Neural cell (in vitro differentiated cells): ENCODE measurements around the gene PCGF5. TPM values are rescaled to one million over a fixed set of nuclear protein-coding genes. Genes with fewer than 3 reads are reported as not detected.
"Not testable (repeated sequence)": the region's sequence is repeated elsewhere in the genome, so short reads cannot be mapped to it uniquely, and the experiment has no call there.

Experiments used
- H2AFZ ChIP-seq: fragments of 200-600, 300-800 bp; sonication (generic), shearing (Covaris generic); 2 replicates; pipeline ENCODE4 v1.6.0; 2014; ENCODE audit warnings: low read depth, mild to moderate bottlenecking, antibody characterized with exemption, low read length, moderate library complexity
- H3F3A ChIP-seq: fragments of 200-600 bp; shearing (Covaris generic); 2 replicates; pipeline ENCODE4 v1.6.1; 2016; ENCODE audit warnings: mild to moderate bottlenecking, moderate library complexity, mixed read lengths, antibody characterized with exemption, low read length; ENCODE audit not compliant: insufficient read depth, poor library complexity, severe bottlenecking
- H3K27ac ChIP-seq: fragments of 200-600, 300-800 bp; sonication (generic), shearing (Covaris generic); 2 replicates; pipeline ENCODE4 v1.5.1; 2014; ENCODE audit warnings: mild to moderate bottlenecking, low read length, moderate library complexity
- H3K27me3 ChIP-seq: fragments of 300-800, 200-600 bp; sonication (generic), shearing (Covaris generic); 2 replicates; pipeline ENCODE4 v1.6.0; 2014; ENCODE audit warnings: mild to moderate bottlenecking, low read depth, low read length, moderate library complexity; ENCODE audit not compliant: insufficient read depth
- H3K36me3 ChIP-seq: fragments of 300-800, 200-600 bp; sonication (generic), shearing (Covaris generic); 2 replicates; pipeline ENCODE4 v1.5.1; 2014; ENCODE audit warnings: mild to moderate bottlenecking, antibody characterized with exemption, low read length, moderate library complexity; ENCODE audit not compliant: insufficient read depth
- H3K4me2 ChIP-seq: fragments of 300-800, 200-600 bp; sonication (generic), shearing (Covaris generic); 2 replicates; pipeline ENCODE4 v1.6.0; 2014; ENCODE audit warnings: mild to moderate bottlenecking, low read length
- H3K4me3 ChIP-seq: fragments of 300-800, 200-600 bp; sonication (generic), shearing (Covaris generic); 2 replicates; pipeline ENCODE4 v1.5.1; 2014; ENCODE audit warnings: mild to moderate bottlenecking, low read length, moderate library complexity
- H3K79me2 ChIP-seq: fragments of 200-600 bp; shearing (Covaris generic); replicated peaks from 2 replicates; pipeline ENCODE4 v1.6.0; 2014; ENCODE audit warnings: mild to moderate bottlenecking, low read length, moderate library complexity; ENCODE audit not compliant: insufficient read depth
- H3K9ac ChIP-seq: fragments of 300-800, 200-600 bp; sonication (generic), shearing (Covaris generic); 2 replicates; pipeline ENCODE4 v1.6.1; 2016; ENCODE audit warnings: mild to moderate bottlenecking, low read length, mixed read lengths
- H3K9me2 ChIP-seq: fragments of 200-600 bp; shearing (Covaris generic); 2 replicates; pipeline ENCODE4 v1.6.1; 2016; ENCODE audit warnings: mild to moderate bottlenecking, low read length, mixed read lengths; ENCODE audit not compliant: insufficient read depth
- H3K9me3 ChIP-seq: fragments of 200-600, 300-800 bp; sonication (generic), shearing (Covaris generic); 2 replicates; pipeline ENCODE4 v1.6.1; 2016; ENCODE audit warnings: mild to moderate bottlenecking, mixed run types, low read length, moderate library complexity, mixed read lengths
- H4K20me1 ChIP-seq: fragments of 200-600 bp; shearing (Covaris generic); 2 replicates; pipeline ENCODE4 v1.6.1; 2016; ENCODE audit warnings: mild to moderate bottlenecking, mixed run types; ENCODE audit not compliant: insufficient read depth
- CTCF ChIP-seq: fragments of 450-650 bp; IDR thresholded peaks from 2 replicates; pipeline ENCODE4 v1.5.1; 2014; ENCODE audit warnings: antibody characterized with exemption, mild to moderate bottlenecking, moderate library complexity; ENCODE audit not compliant: poor library complexity, severe bottlenecking
- EP300 ChIP-seq: fragments of 450-650 bp; conservative IDR thresholded peaks from 2 replicates; pipeline ENCODE4 v1.6.1; 2014; ENCODE audit warnings: antibody characterized with exemption, mild to moderate bottlenecking, moderate library complexity; ENCODE audit not compliant: poor library complexity, severe bottlenecking
- EZH2 ChIP-seq: fragments of 200-600, 300-800 bp; shearing (Covaris generic), sonication (generic); IDR thresholded peaks from 2 replicates; pipeline ENCODE4 v1.6.1; 2014; ENCODE audit warnings: antibody characterized with exemption, low read length, borderline replicate concordance, mild to moderate bottlenecking; ENCODE audit not compliant: insufficient read depth, poor library complexity, severe bottlenecking
- MXI1 ChIP-seq: fragments of 450-650 bp; conservative IDR thresholded peaks from 2 replicates; pipeline ENCODE4 v1.6.1; 2014; ENCODE audit warnings: antibody characterized with exemption, mild to moderate bottlenecking; ENCODE audit not compliant: poor library complexity, severe bottlenecking
- POLR2AphosphoS5 ChIP-seq: IDR thresholded peaks from 2 replicates; pipeline ENCODE4 v1.6.1; 2012
- RAD21 ChIP-seq: fragments of 450-650 bp; conservative IDR thresholded peaks from 2 replicates; pipeline ENCODE4 v1.6.1; 2014; ENCODE audit warnings: antibody characterized with exemption, mild to moderate bottlenecking, moderate library complexity
- REST ChIP-seq: IDR thresholded peaks from 2 replicates; pipeline ENCODE4 v1.6.1; 2012; ENCODE audit warnings: borderline replicate concordance
- SMC3 ChIP-seq: fragments of 450-650 bp; conservative IDR thresholded peaks from 2 replicates; pipeline ENCODE4 v1.6.1; 2014; ENCODE audit warnings: antibody characterized with exemption, mild to moderate bottlenecking, moderate library complexity; ENCODE audit not compliant: poor library complexity
- TAF1 ChIP-seq: IDR thresholded peaks from 2 replicates; pipeline ENCODE4 v1.6.1; 2012; ENCODE audit warnings: low read depth
- polyA plus RNA-seq: library from polyadenylated mRNA; depleted of rRNA; stranded (reverse); fragments of >200 nt; gene quantifications from 2 replicates; pipeline ENCODE4 v1.2.3, GENCODE V29; 2014

PCGF5 gene
- polyA plus RNA-seq, 1 donor from 2014 or later, result 5.6 TPM

GRCh38 chr10:91317541-91317940 is 97.1 kb downstream of the PCGF5 start:
- H3K27me3 ChIP-seq, result no peaks in the 10 kb centered on the region
- H3K9ac ChIP-seq, result no peak overlapping the region
- no peak for TF ChIP-seq EP300
- no peak overlapping the region for H3K27ac ChIP-seq
- no peak overlapping the region for H3K4me3 ChIP-seq
- H3K9me3 ChIP-seq, result no peaks in the 10 kb centered on the region
- H3F3A ChIP-seq, result no peaks in the 10 kb centered on the region
- no peak overlapping the region for H3K4me2 ChIP-seq
- H3K9me2 ChIP-seq, result no peaks in the 10 kb centered on the region
- H3K79me2 ChIP-seq, result no peaks in the 10 kb centered on the region
- no peaks in the 10 kb centered on the region for H3K36me3 ChIP-seq
- no peak overlapping the region for H2AFZ ChIP-seq
- no peaks in the 10 kb centered on the region for H4K20me1 ChIP-seq

GRCh38 chr10:91319336-91319735 is 98.9 kb downstream of the PCGF5 start:
- no peaks in the 10 kb centered on the region for H3K9me2 ChIP-seq
- no peaks in the 10 kb centered on the region for H3K9me3 ChIP-seq
- TF ChIP-seq REST (no peak), MXI1 (no peak), EP300 (no peak), SMC3 (no peak), EZH2 (no peak), CTCF (no peak), POLR2AphosphoS5 (no peak), TAF1 (no peak), RAD21 (no peak)
- H3K4me3 ChIP-seq, result no peak overlapping the region
- H3K27ac ChIP-seq, result no peak overlapping the region
- H3K36me3 ChIP-seq, result no peaks in the 10 kb centered on the region
- H4K20me1 ChIP-seq, result no peaks in the 10 kb centered on the region
- H3K9ac ChIP-seq, result no peak overlapping the region
- H3K4me2 ChIP-seq, result no peak overlapping the region
- no peaks in the 10 kb centered on the region for H3K27me3 ChIP-seq
- H2AFZ ChIP-seq, result no peak overlapping the region
- H3F3A ChIP-seq, result no peaks in the 10 kb centered on the region
- no peaks in the 10 kb centered on the region for H3K79me2 ChIP-seq

- not testable (repeated sequence) for H3F3A ChIP-seq, H3K4me3 ChIP-seq
Measured at GRCh38 chr10:91323293-91323905, 102.9 kb downstream of the PCGF5 start.

More at GRCh38 chr10:91323293-91323905, 102.9 kb downstream of the PCGF5 start:
- not testable (repeated sequence) for H4K20me1 ChIP-seq, H3K4me2 ChIP-seq, H3K9ac ChIP-seq, H3K9me3 ChIP-seq, H2AFZ ChIP-seq, H3K9me2 ChIP-seq, H3K36me3 ChIP-seq, H3K79me2 ChIP-seq, H3K27me3 ChIP-seq, H3K27ac ChIP-seq
